ENCODE data around the gene FKBP14.

Gene FKBP14

DNA sequence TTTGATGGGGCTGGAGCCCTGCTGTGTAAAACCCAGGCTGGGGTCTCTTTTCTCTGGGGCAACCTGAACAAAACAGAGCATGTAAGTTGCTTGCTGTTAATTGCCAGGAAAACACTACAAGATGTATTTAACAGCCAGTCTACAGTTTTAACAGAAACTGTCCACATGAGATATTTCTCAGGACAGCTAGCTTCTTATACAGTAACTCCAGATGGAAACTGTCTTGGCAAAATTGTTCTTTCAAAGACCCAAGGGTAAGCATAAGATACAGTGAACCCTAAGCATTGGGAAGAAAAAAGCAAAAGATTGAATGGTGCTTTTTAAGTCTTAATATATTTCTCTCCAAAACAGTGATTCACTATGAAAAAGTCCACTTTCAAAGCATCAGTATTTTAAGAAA lies 8.1 kb downstream of the FKBP14 start:
- TF ChIP-seq, protein P1, sequence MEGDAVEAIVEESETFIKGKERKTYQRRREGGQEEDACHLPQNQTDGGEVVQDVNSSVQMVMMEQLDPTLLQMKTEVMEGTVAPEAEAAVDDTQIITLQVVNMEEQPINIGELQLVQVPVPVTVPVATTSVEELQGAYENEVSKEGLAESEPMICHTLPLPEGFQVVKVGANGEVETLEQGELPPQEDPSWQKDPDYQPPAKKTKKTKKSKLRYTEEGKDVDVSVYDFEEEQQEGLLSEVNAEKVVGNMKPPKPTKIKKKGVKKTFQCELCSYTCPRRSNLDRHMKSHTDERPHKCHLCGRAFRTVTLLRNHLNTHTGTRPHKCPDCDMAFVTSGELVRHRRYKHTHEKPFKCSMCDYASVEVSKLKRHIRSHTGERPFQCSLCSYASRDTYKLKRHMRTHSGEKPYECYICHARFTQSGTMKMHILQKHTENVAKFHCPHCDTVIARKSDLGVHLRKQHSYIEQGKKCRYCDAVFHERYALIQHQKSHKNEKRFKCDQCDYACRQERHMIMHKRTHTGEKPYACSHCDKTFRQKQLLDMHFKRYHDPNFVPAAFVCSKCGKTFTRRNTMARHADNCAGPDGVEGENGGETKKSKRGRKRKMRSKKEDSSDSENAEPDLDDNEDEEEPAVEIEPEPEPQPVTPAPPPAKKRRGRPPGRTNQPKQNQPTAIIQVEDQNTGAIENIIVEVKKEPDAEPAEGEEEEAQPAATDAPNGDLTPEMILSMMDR (conservative IDR thresholded peaks at IDR 0.05; ENCODE audit: low read length): no peak
- H3K4me3 ChIP-seq (ENCODE audit: low read length): no peak overlapping the region

DNA sequence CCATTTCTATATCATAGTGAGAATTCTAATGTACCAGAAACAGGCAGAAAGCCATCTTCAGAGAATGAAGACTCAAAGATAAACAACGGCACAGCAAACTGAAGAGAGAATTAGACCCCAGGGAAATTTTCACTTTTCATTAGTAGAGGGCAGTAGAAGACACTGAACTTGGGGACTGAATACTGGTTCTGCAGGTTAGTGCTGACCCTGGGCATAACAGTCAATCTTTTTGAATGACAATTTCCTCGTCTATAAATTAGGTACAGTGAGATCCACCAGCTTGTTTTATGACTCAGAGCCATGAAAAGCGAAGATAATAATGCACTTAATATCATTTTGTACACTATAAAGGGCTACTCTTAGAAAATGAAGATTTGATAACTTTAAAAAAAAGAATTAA lies 13.7 kb downstream of the FKBP14 start:
- TF ChIP-seq, protein P1 (conservative IDR thresholded peaks at IDR 0.05; ENCODE audit: low read length): no peak
- DNase-seq (ENCODE audit: low read depth): no peak
- H3K4me3 ChIP-seq (ENCODE audit: low read length): no peak overlapping the region

More for the DNA sequence above, 8.1 kb downstream of the FKBP14 start:
- no peak for DNase-seq (ENCODE audit: low read depth)

DNA sequence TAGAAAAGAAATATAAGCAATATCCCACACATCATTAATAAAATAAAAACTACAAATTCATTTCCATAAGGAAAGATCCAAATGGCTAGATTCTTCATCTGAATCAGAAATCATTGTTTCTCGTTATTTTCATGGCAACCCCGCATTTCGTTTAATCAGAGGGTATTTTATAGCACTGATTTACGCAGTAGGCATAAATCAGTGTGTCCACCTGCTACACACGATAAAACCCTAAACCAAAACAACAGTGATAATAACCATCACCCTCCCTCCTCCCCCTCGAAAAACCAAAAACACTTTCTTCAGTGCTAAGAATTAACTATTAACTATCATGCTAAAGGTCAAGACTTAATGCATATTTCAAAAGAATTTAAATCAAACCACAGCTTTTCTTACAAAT lies 16.5 kb downstream of the FKBP14 start:
- H3K4me3 ChIP-seq (ENCODE audit: low read length): no peak overlapping the region
- TF ChIP-seq, protein P1 (conservative IDR thresholded peaks at IDR 0.05; ENCODE audit: low read length): no peak
- no peak for DNase-seq (ENCODE audit: low read depth)

DNA sequence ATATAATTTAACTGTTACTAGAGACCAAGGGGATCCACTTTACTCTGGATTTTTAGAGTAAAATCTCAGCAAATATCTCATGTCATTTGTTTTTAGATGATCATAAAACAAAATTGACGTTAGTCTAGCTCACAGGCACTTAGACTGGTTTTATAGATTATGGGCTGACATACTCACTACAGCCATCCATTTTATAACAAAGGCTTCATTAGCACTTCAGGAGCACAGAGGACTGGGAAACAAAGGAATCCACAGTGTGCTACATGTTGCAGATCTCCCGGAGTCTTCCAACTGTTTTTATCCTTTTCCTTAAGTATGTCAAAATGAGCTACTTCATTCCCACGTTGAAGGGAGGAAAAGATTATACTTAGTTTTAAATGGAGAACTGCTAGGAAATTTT lies 21.0 kb downstream of the FKBP14 start:
- TF ChIP-seq, protein P1 (conservative IDR thresholded peaks at IDR 0.05; ENCODE audit: low read length): no peak
- DNase-seq (ENCODE audit: low read depth): no peak
- H3K4me3 ChIP-seq (ENCODE audit: low read length): no peak overlapping the region

DNA sequence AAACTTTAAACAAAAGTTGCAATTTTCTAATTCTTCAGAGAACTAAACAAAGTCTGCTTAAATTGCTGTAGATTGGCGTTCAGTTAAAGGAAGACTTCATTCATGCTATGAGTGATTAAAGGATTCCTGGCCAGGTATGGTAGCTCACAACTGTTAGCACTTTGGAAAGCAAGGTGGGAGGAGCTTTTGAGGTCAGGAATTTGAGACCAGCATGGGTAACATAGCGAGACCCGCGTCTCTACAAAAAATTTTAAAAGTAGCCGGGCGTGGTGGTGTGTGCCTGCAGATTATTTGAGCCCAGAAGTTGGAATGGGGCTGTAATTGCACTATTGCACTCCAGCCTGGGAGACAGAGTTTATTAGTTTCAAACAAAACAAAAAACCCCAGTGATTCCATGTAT lies 23.4 kb downstream of the FKBP14 start:
- no peak for DNase-seq (ENCODE audit: low read depth)
- no peak overlapping the region for H3K4me3 ChIP-seq (ENCODE audit: low read length)
- TF ChIP-seq, protein P1 (conservative IDR thresholded peaks at IDR 0.05; ENCODE audit: low read length): no peak

DNA sequence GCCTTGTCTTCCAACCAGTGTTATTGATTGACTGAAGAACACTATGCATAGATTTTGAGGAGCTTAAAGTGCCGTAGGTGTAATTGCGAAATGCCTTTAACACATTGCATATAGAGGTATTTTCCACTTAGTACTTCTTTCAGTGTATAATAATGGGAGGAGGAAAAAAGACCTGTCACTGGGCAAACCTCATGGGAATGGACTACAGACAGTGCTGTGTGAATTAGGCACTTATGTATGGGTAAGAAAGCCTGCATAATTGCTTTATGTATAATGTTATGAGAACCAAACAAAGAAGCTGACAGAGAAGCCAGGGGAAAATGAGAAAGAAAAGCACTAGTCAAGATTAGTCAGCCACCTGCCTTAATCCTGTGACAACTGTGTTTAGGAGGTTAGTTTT lies 24.5 kb downstream of the FKBP14 start:
- no peak for DNase-seq (ENCODE audit: low read depth)
- TF ChIP-seq, protein P1 (conservative IDR thresholded peaks at IDR 0.05; ENCODE audit: low read length): no peak
- H3K4me3 ChIP-seq (ENCODE audit: low read length): no peak overlapping the region

DNA sequence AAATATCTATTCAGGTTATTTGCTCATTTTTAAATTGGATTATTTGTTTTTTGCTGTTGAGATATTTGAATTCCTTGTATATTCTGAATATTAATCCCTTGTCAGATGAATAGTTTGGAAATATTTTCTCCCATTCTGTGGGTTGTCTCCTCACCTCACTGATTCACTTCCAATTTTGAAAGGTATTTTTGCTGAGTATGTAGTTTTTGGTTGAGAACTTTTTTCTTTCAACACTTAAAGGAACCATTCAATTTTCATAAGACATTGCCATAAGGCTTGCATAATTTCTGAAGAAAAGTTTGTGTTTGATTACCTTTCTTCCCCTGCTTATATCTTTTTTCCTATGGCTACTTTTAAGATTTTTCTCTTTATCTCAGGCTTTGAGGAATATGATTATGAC lies 28.0 kb downstream of the FKBP14 start:
- TF ChIP-seq, protein P1 (conservative IDR thresholded peaks at IDR 0.05; ENCODE audit: low read length): no peak
- DNase-seq (ENCODE audit: low read depth): no peak
- H3K4me3 ChIP-seq (ENCODE audit: low read length): no peak overlapping the region

All from AG10803 (cell line).